GM18909 (cell line): ENCODE measurements around the gene TIA1.
A peak's percentile ranks its signal among the peaks of the same experiment; 100 is the strongest.
"Not testable (repeated sequence)": the region's sequence is repeated elsewhere in the genome, so short reads cannot be mapped to it uniquely, and the experiment has no call there.

Experiments
- ATAC-seq: cut with Tn5 transposase; IDR thresholded peaks from one replicate; pipeline ENCODE4 v1.9.1; 2021; ENCODE audit warnings: mild to moderate bottlenecking; ENCODE audit not compliant: unreplicated experiment, poor library complexity

The TIA1 gene

GRCh38 chr2:70223305-70223704 is 25.1 kb downstream of the TIA1 start:
- not testable (repeated sequence) for ATAC-seq

GRCh38 chr2:70214953-70215549 is 33.4 kb downstream of the TIA1 start:
- no peak for ATAC-seq

- no peak for ATAC-seq
Measured at GRCh38 chr2:70214365-70214764, 34.1 kb downstream of the TIA1 start.

- ATAC-seq, result no peak
Measured at GRCh38 chr2:70212298-70212932, 36.0 kb downstream of the TIA1 start.

GRCh38 chr2:70211595-70211994 is 36.8 kb downstream of the TIA1 start:
- ATAC-seq, result no peak

GRCh38 chr2:70204452-70204851 is 44.0 kb downstream of the TIA1 start:
- no peak for ATAC-seq

- no peak for ATAC-seq
Measured at GRCh38 chr2:70203086-70203485, 45.3 kb downstream of the TIA1 start.

GRCh38 chr2:70202236-70202806 is 46.1 kb downstream of the TIA1 start:
- no peak for ATAC-seq

- no peak for ATAC-seq
Measured at GRCh38 chr2:70201831-70202230, 46.6 kb downstream of the TIA1 start.

- no peak for ATAC-seq
Measured at GRCh38 chr2:70201225-70201768, 47.1 kb downstream of the TIA1 start.

GRCh38 chr2:70199320-70199864 is 49.0 kb downstream of the TIA1 start:
- no peak for ATAC-seq

- no peak for ATAC-seq
Measured at GRCh38 chr2:70192516-70192915, 55.9 kb downstream of the TIA1 start.

- ATAC-seq, result no peak
Measured at GRCh38 chr2:70191244-70191735, 57.1 kb downstream of the TIA1 start.

- ATAC-seq, result peak; percentile 88
Measured at GRCh38 chr2:70190418-70191243, 57.8 kb downstream of the TIA1 start, which contains the start of gene C2orf42. C2orf42 (minus strand) TSS chr2:70191019; CDS start chr2:70181985, 9,034 bp downstream.

- ATAC-seq, result no peak
Measured at GRCh38 chr2:70188460-70188859, 60.0 kb downstream of the TIA1 start.

GRCh38 chr2:70187170-70187569 is 61.3 kb downstream of the TIA1 start:
- not testable (repeated sequence) for ATAC-seq

GRCh38 chr2:70182689-70183088 is 65.7 kb downstream of the TIA1 start:
- ATAC-seq, result no peak

- ATAC-seq, result peak; percentile 78
Measured at GRCh38 chr2:70181363-70181956, 67.0 kb downstream of the TIA1 start.

- no peak for ATAC-seq
Measured at GRCh38 chr2:70173520-70173919, 74.9 kb downstream of the TIA1 start.
